Spleen (tissue), 11 donors: ENCODE results near the gene C14orf180. TPM values are rescaled to one million over a fixed set of nuclear protein-coding genes. Genes with fewer than 3 reads are reported as not detected.
"Not testable (repeated sequence)": the region's sequence is repeated elsewhere in the genome, so short reads cannot be mapped to it uniquely, and the experiment has no call there.

Source experiments
- DNase-seq: peaks from one replicate; pipeline ENCODE4 v3.0.0-alpha.2; 2020
- H3K27ac ChIP-seq, 8 donors: fragments of 200-600 bp; sonication (generic) in 7 of 8; 1 replicate in 4 of 8; 2 replicates in 4 of 8; pipeline versions ENCODE4 v1.5.0 to v1.8.0; 2016 to 2021; ENCODE audit warnings: inconsistent platforms in 4 of 8, mild to moderate bottlenecking in 4 of 8, moderate library complexity in 1 of 8
- H3K27me3 ChIP-seq, 7 donors: fragments of 200-600 bp; sonication (generic) in 6 of 7; replicated peaks in 1 of 7; 1 replicate in 4 of 7; 2 replicates in 3 of 7; pipeline versions ENCODE4 v1.5.0 to v1.8.0; 2016 to 2021; ENCODE audit warnings: inconsistent platforms in 3 of 7, mild to moderate bottlenecking in 1 of 7
- H3K36me3 ChIP-seq, 6 donors: fragments of 200-600 bp; sonication (generic) in 5 of 6; 1 replicate in 4 of 6; 2 replicates in 2 of 6; pipeline versions ENCODE4 v1.5.0 to v1.8.0; 2016 to 2021; ENCODE audit warnings: inconsistent platforms in 2 of 6
- H3K4me1 ChIP-seq, 6 donors: fragments of 200-600 bp; sonication (generic) in 5 of 6; 1 replicate in 3 of 6; 2 replicates in 3 of 6; pipeline versions ENCODE4 v1.5.0 to v1.8.0; 2016 to 2021; ENCODE audit warnings: inconsistent platforms in 3 of 6
- H3K4me3 ChIP-seq, 8 donors: fragments of 200-600 bp; sonication (generic) in 7 of 8; 1 replicate in 4 of 8; 2 replicates in 4 of 8; pipeline versions ENCODE4 v1.5.0 to v1.8.0; 2016 to 2021; ENCODE audit warnings: inconsistent platforms in 4 of 8, mild to moderate bottlenecking in 4 of 8, moderate library complexity in 2 of 8
- H3K9me3 ChIP-seq, 8 donors: fragments of 200-600 bp; sonication (generic) in 7 of 8; 1 replicate in 4 of 8; 2 replicates in 4 of 8; pipeline versions ENCODE4 v1.5.0 to v1.8.0; 2016 to 2021; ENCODE audit warnings: inconsistent platforms in 4 of 8
- CTCF ChIP-seq, 11 experiments: fragments of 200-600 bp in 7 of 11; fragments of 450-650 bp in 4 of 11; sonication (generic) in 4 of 11; IDR thresholded peaks in 8 of 11; conservative IDR thresholded peaks in 3 of 11; 1 replicate in 7 of 11; 2 replicates in 4 of 11; pipeline versions ENCODE4 v1.4.0 to v1.8.0; 2016 to 2021; ENCODE audit warnings: antibody characterized with exemption in 11 of 11, inconsistent platforms in 4 of 11, mild to moderate bottlenecking in 1 of 11
- POLR2A ChIP-seq, 3 donors: fragments of 450-650 bp; IDR thresholded peaks; one replicate each; pipeline ENCODE4 v1.5.1; 2017; ENCODE audit warnings: antibody characterized with exemption in 3 of 3, mild to moderate bottlenecking in 1 of 3
- POLR2AphosphoS5 ChIP-seq, 3 donors: sonication (generic); formaldehyde crosslinking; IDR thresholded peaks; one replicate each; pipeline ENCODE4 v1.5.1; 2017; ENCODE audit warnings: antibody characterized with exemption in 3 of 3
- WGBS, 5 donors: extraction: QIAGEN DNeasy Blood & Tissue Kit in 3 of 5; methylation state at CpG; one replicate each; pipeline versions ENCODE4 v1.1.5 to v1.1.7; 2013 to 2018; 5-methylcytosine and 5-hydroxymethylcytosine counted together
- intact Hi-C: fragments of 100-400 bp; cut with DNase I; formaldehyde crosslinking; loops from one replicate; pipeline ENCODE4 v1.15.0; 2023; ENCODE audit warnings: low total_unique reads
- polyA plus RNA-seq, 3 donors: library from polyadenylated mRNA; stranded (reverse); fragments of 200-250 nt; gene quantifications; one replicate each; pipeline ENCODE4 v1.2.1, GENCODE V29; 2013
- total RNA-seq, 7 donors: library from RNA; depleted of rRNA in 3 of 7; stranded (reverse); fragments of >200 nt in 3 of 7; fragmentation: NEBNext Ultra II Directional in 4 of 7; extraction: Animal tissue kit (Norgen Biotek cat#: 25700) in 4 of 7; gene quantifications; one replicate each; pipeline versions ENCODE4 v1.1.0 to v1.2.1, GENCODE V29; 2016 to 2021
- donor health status: healthy with polysubstance abuse.
- donor health status: DM: no; HTN: no; CAD: no; lungs with moderate emphysema.
- donor health status: DM: no; HTN: no; CAD: no.
- donor health status: Bipolar disorder and iron deficiency.
- donor health status: healthy.
- donor health status: DM: no; HTN: no; CAD: no.
- donor health status: DM: yes; HTN: yes; CAD: no.

The C14orf180 gene
- total and polyA plus RNA-seq, 10 donors: 0.17 to 0.70 (median 0.28) TPM; not detected in 5

GRCh38 chr14:104577426-104577825 lies 2.1 kb upstream of the C14orf180 start:
- peaks cover 0 to 2% (median 0%) of the 10 kb centered on the region in 6 donors for H3K4me1 ChIP-seq
- TF ChIP-seq POLR2A (IDR thresholded peaks at IDR 0.05) (no peak), POLR2AphosphoS5 (IDR thresholded peaks at IDR 0.05) (no peak), CTCF (IDR thresholded peaks at IDR 0.05 in 8 of 11, conservative IDR thresholded peaks at IDR 0.05 in 3 of 11) (no peak)
- no peak overlapping the region for H3K4me3 ChIP-seq
- intact Hi-C loops: no loop called here
- H3K27me3 ChIP-seq: peaks cover 0 to 77% (median 11%) of the 10 kb centered on the region in 7 donors
- WGBS, 5 donors: 75 to 100% (median 82%) methylated on average over 1 to 12 of the region's 12 CpGs; no CpG with 5 or more reads in 1 of the 5 donors
- no peaks in the 10 kb centered on the region for H3K9me3 ChIP-seq
- no peak for DNase-seq
- H3K36me3 ChIP-seq: no peaks in the 10 kb centered on the region
- H3K27ac ChIP-seq: no peak overlapping the region

GRCh38 chr14:104577847-104578301 lies 1.7 kb upstream of the C14orf180 start:
- TF ChIP-seq POLR2A (IDR thresholded peaks at IDR 0.05) (no peak), CTCF (IDR thresholded peaks at IDR 0.05 in 8 of 11, conservative IDR thresholded peaks at IDR 0.05 in 3 of 11) (no peak), POLR2AphosphoS5 (IDR thresholded peaks at IDR 0.05) (no peak)
- H3K27me3 ChIP-seq: peaks cover 0 to 78% (median 11%) of the 10 kb centered on the region in 7 donors
- WGBS, 5 donors: 53 to 69% (median 61%) methylated on average over 2 to 19 of the region's 19 CpGs; no CpG with 5 or more reads in 1 of the 5 donors
- peaks cover 0 to 5% (median 0%) of the 10 kb centered on the region in 6 donors for H3K4me1 ChIP-seq
- no peak overlapping the region for H3K27ac ChIP-seq
- intact Hi-C loops: no loop called here
- DNase-seq: no peak
- no peak overlapping the region for H3K4me3 ChIP-seq
- no peaks in the 10 kb centered on the region for H3K9me3 ChIP-seq
- no peaks in the 10 kb centered on the region for H3K36me3 ChIP-seq

GRCh38 chr14:104578321-104578720 lies 1.2 kb upstream of the C14orf180 start:
- no peak for DNase-seq
- Histone ChIP-seq H3K9me3 (no peaks in the 10 kb centered on the region), H3K4me1 (peaks cover 0 to 5% (median 0%) of the 10 kb centered on the region in 6 donors), H3K36me3 (no peaks in the 10 kb centered on the region), H3K27me3 (peaks cover 0 to 82% (median 11%) of the 10 kb centered on the region in 7 donors), H3K27ac (no peak overlapping the region), H3K4me3 (no peak overlapping the region)
- TF ChIP-seq CTCF (IDR thresholded peaks at IDR 0.05 in 8 of 11, conservative IDR thresholded peaks at IDR 0.05 in 3 of 11): no peak
- TF ChIP-seq POLR2AphosphoS5 (IDR thresholded peaks at IDR 0.05): no peak
- TF ChIP-seq POLR2A (IDR thresholded peaks at IDR 0.05): no peak
- 74 to 85% (median 79%) methylated on average over 8 to 11 of the region's 11 CpGs for WGBS, 5 donors
- intact Hi-C loops: no loop called here

GRCh38 chr14:104579939-104580338 lies 375 bp downstream of the C14orf180 start:
- WGBS, 5 donors: 62 to 90% (median 86%) methylated on average over 4 to 6 of the region's 6 CpGs
- DNase-seq, H3K27ac ChIP-seq, H3K9me3 ChIP-seq, H3K4me3 ChIP-seq, H3K4me1 ChIP-seq, intact Hi-C loops, H3K36me3 ChIP-seq: not testable (repeated sequence)
- H3K27me3 ChIP-seq: peaks cover 0 to 92% (median 11%) of the 10 kb centered on the region in 7 donors
